Activated CD4-positive, alpha-beta T cell treated with anti-CD3 and anti-CD28 coated beads for 24 hours (primary cell): ENCODE data around the gene CPSF4.
A peak's percentile ranks its signal among the peaks of the same experiment; 100 is the strongest.

Experiments
- DNase-seq, 2 donors: peaks; one replicate each; pipeline ENCODE4 v3.0.0-alpha.2; 2020; ENCODE audit warnings: low read depth in 2 of 2

The CPSF4 gene

GRCh38 chr7:99438573-99439480 is at the start of gene CPSF4, which contains the start of gene PTCD1:
TSS of gene CPSF4 (plus strand) at chr7:99438943. CDS start at chr7:99439083, 140 bp downstream.
TSS of gene PTCD1 (minus strand) at chr7:99438798. CDS start at chr7:99435242, 3,556 bp downstream.
- peak; percentile 85 to 87 for DNase-seq

- DNase-seq, result no peak
Measured at GRCh38 chr7:99389772-99390171, 49.0 kb upstream of the CPSF4 start.

- no peak for DNase-seq
Measured at GRCh38 chr7:99390941-99391602, 47.7 kb upstream of the CPSF4 start.

GRCh38 chr7:99392046-99392445 is 46.7 kb upstream of the CPSF4 start:
- no peak for DNase-seq

- peak; percentile 63 to 64 for DNase-seq
Measured at GRCh38 chr7:99392659-99393354, 45.9 kb upstream of the CPSF4 start.

- DNase-seq, result no peak
Measured at GRCh38 chr7:99393355-99394187, 45.2 kb upstream of the CPSF4 start.

- no peak for DNase-seq
Measured at GRCh38 chr7:99394188-99394502, 44.6 kb upstream of the CPSF4 start.

GRCh38 chr7:99395616-99396327 is 43.0 kb upstream of the CPSF4 start:
- DNase-seq, result no peak

- no peak for DNase-seq
Measured at GRCh38 chr7:99396418-99397296, 42.1 kb upstream of the CPSF4 start.

GRCh38 chr7:99397297-99397983 is 41.3 kb upstream of the CPSF4 start:
- no peak for DNase-seq

GRCh38 chr7:99398891-99399445 is 39.8 kb upstream of the CPSF4 start:
- no peak for DNase-seq

- DNase-seq, result no peak
Measured at GRCh38 chr7:99399597-99399996, 39.1 kb upstream of the CPSF4 start.

GRCh38 chr7:99402854-99403253 is 35.9 kb upstream of the CPSF4 start:
- no peak for DNase-seq

- DNase-seq, result no peak
Measured at GRCh38 chr7:99403764-99404163, 35.0 kb upstream of the CPSF4 start.

GRCh38 chr7:99404235-99404976 is 34.3 kb upstream of the CPSF4 start:
- DNase-seq, result no peak

- DNase-seq, result no peak
Measured at GRCh38 chr7:99404977-99405320, 33.8 kb upstream of the CPSF4 start.

- no peak for DNase-seq
Measured at GRCh38 chr7:99406557-99406956, 32.2 kb upstream of the CPSF4 start.

GRCh38 chr7:99407872-99408378 is 30.8 kb upstream of the CPSF4 start:
- no peak for DNase-seq
